ENCODE measurements around the gene GRPEL1. TPM values are rescaled to one million over a fixed set of nuclear protein-coding genes. Genes with fewer than 3 reads are reported as not detected.

Gene GRPEL1
- total and polyA plus RNA-seq, 8 donors: 11.4 to 53.6 (median 25.5) TPM; not detected in 1

GRCh38 chr4:7052313-7052712 is 15.6 kb downstream of the GRPEL1 start:
- Histone ChIP-seq H3K36me3 (peaks cover 23 to 56% (median 46%) of the 10 kb centered on the region in 4 donors), H3K4me1 (peaks cover 29 to 66% (median 51%) of the 10 kb centered on the region in 4 donors), H3K27ac (peak overlapping the region in 3 of 5 donors; percentile 42 to 60 (median 58)), H3K27me3 (no peaks in the 10 kb centered on the region), H3K9me3 (no peaks in the 10 kb centered on the region), H3K4me3 (no peak overlapping the region)
- TF ChIP-seq EP300 (IDR thresholded peaks at IDR 0.05) (no peak), POLR2A (IDR thresholded peaks at IDR 0.05) (no peak), POLR2AphosphoS5 (IDR thresholded peaks at IDR 0.05) (no peak), CTCF (IDR thresholded peaks at IDR 0.05) (no peak)
- intact Hi-C loops (cut with DNase I; ENCODE audit: low total_unique reads): no loop called here
- WGBS, 5 donors: 83 to 90% (median 87%) methylated on average over 13 to 14 of the region's 14 CpGs
- DNase-seq: no peak

DNA sequence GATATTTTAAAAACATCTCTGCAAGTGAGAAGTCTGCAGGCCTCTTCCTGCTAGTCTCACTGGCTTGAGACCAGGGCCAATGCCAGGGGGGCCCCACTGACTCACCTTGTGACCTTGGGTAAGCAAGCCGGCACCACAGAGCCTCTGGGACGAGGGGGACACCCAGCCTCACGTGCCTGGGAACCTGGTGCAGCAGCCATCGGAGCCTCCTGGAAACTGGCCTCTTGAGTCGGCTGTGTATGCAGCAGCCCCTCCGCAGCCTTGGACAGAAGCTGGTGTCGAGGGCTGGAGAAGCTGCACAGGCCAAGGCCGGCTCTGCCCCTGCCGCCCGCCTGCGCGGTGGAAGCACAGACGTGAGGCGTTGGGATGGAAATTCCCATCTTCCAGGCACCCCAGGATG is 16.0 kb downstream of the GRPEL1 start:
- Histone ChIP-seq H3K27ac (peak overlapping the region in 2 of 5 donors; percentile 58 to 60), H3K4me3 (no peak overlapping the region), H3K36me3 (peaks cover 23 to 51% (median 44%) of the 10 kb centered on the region in 4 donors), H3K27me3 (no peaks in the 10 kb centered on the region), H3K9me3 (no peaks in the 10 kb centered on the region), H3K4me1 (peaks cover 29 to 70% (median 55%) of the 10 kb centered on the region in 4 donors)
- intact Hi-C loops (cut with DNase I; ENCODE audit: low total_unique reads): no loop called here
- no peak for DNase-seq
- 93 to 96% (median 94%) methylated on average over 12 to 14 of the region's 14 CpGs for WGBS, 5 donors
- TF ChIP-seq POLR2AphosphoS5 (IDR thresholded peaks at IDR 0.05) (no peak), EP300 (IDR thresholded peaks at IDR 0.05) (no peak), POLR2A (IDR thresholded peaks at IDR 0.05) (no peak), CTCF (IDR thresholded peaks at IDR 0.05) (no peak)

DNA sequence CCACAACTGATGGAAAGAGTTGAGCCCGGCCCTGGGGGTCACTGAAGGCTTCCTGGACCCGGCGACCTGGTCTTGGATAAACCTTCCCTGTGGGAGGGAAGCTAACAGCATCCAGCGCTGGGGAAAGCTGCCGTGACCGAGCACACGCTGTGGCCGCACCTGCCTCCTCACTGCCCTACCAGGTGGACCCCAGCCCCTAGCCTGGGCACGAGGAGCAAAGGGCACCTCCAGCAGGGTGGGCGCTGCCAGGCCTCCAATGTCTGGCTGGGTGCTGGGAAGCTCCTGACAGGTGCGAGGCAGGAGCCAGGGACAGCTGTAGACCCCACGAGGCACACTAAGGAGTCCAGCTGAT is 16.7 kb downstream of the GRPEL1 start:
- Histone ChIP-seq H3K4me3 (no peak overlapping the region), H3K27me3 (no peaks in the 10 kb centered on the region), H3K36me3 (peaks cover 23 to 44% (median 36%) of the 10 kb centered on the region in 4 donors), H3K27ac (peak overlapping the region in 2 of 5 donors; percentile 32 to 67), H3K9me3 (no peaks in the 10 kb centered on the region), H3K4me1 (peaks cover 36 to 78% (median 63%) of the 10 kb centered on the region in 4 donors)
- DNase-seq: no peak
- WGBS, 5 donors: 56 to 75% (median 67%) methylated on average over 5 to 12 of the region's 12 CpGs
- TF ChIP-seq POLR2AphosphoS5 (IDR thresholded peaks at IDR 0.05) (no peak), EP300 (IDR thresholded peaks at IDR 0.05) (no peak), POLR2A (IDR thresholded peaks at IDR 0.05) (no peak), CTCF (IDR thresholded peaks at IDR 0.05) (no peak)
- intact Hi-C loops (cut with DNase I; ENCODE audit: low total_unique reads): no loop called here

DNA sequence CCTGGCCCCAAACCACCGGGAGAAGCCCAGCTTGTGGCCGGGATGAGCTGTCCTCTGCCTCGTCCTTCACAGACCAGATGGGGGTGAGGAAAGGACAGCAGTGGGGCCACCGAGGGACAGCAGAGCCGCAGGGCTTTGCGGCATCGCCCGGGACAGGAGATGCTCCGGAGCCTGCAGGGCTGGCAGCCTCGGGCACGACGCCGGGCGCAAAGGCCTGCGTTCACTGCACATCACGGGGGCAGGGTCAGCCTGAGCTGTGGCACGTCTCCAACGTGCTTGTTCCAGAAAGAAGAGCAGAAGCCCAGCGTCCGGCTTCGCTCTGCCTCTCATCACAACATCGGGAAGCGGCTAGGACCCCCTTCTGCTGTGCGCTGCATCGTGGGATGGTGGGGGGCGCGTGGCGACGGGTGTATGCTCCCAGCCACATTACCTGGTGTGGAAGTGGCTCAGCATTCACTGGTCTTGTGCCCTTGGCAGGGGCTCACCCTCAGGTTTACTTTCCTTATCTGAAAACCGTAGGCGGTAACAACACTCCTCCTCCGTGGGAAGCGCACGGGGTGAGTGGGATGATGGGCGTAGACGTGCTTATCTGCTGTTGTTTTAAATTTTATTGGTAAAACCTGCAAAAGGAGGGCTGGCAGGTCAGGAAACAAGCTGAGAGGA is 17.3 kb downstream of the GRPEL1 start:
- H3K4me3 ChIP-seq: peak overlapping the region in 1 of 4 donors; percentile 1
- peak in 1 of 2 donors; percentile 54 for DNase-seq
- WGBS, 5 donors: 38 to 69% (median 57%) methylated on average over 18 to 36 of the region's 36 CpGs

More for the DNA sequence above, 17.3 kb downstream of the GRPEL1 start:
- TF ChIP-seq POLR2AphosphoS5 (IDR thresholded peaks at IDR 0.05) (no peak), CTCF (IDR thresholded peaks at IDR 0.05) (no peak), EP300 (IDR thresholded peaks at IDR 0.05) (no peak), POLR2A (IDR thresholded peaks at IDR 0.05) (no peak)
- Histone ChIP-seq H3K36me3 (peaks cover 20 to 39% (median 31%) of the 10 kb centered on the region in 4 donors), H3K27me3 (no peaks in the 10 kb centered on the region), H3K27ac (peak overlapping the region; percentile 7 to 67 (median 28)), H3K4me1 (peaks cover 41 to 83% (median 68%) of the 10 kb centered on the region in 4 donors), H3K9me3 (no peaks in the 10 kb centered on the region)
- intact Hi-C loops (cut with DNase I; ENCODE audit: low total_unique reads): no loop called here
